HG03066 (cell line): Measurements from ENCODE around the gene SSRP1.
"Not testable (repeated sequence)": the region's sequence is repeated elsewhere in the genome, so short reads cannot be mapped to it uniquely, and the experiment has no call there.

Experiments
- ATAC-seq: cut with Tn5 transposase; IDR thresholded peaks from one replicate; pipeline ENCODE4 v1.9.1; 2021; ENCODE audit warnings: low read depth; ENCODE audit not compliant: unreplicated experiment

The SSRP1 gene

DNA sequence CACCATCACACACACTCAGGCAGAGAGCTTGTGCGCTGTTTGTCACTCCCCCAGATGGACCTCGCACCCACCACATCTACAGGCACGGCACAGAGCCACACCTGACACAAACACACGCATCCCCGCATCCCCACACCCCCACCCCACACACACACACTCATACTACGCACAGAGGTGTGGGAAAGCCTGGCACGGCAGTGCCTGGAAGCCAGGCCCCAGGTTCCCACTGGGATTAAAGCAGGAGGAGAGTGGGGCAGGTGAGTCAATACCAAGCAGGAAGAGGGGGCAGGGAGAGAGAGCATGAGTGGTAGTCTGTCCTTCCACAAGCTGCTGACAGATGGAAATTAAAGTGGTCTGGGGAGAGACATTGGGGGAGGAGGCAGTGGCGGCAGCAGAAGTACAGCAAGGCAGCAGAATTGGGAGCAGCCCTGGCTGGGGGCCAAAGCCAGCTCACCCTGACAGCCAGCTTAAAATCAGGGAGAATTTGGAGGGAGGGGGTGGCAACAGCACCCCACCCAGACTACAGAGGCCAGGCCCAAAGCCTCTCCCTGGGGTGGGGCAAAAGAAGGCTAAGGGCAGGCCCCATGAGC is 31.6 kb downstream of the SSRP1 start:
- ATAC-seq, result no peak

DNA sequence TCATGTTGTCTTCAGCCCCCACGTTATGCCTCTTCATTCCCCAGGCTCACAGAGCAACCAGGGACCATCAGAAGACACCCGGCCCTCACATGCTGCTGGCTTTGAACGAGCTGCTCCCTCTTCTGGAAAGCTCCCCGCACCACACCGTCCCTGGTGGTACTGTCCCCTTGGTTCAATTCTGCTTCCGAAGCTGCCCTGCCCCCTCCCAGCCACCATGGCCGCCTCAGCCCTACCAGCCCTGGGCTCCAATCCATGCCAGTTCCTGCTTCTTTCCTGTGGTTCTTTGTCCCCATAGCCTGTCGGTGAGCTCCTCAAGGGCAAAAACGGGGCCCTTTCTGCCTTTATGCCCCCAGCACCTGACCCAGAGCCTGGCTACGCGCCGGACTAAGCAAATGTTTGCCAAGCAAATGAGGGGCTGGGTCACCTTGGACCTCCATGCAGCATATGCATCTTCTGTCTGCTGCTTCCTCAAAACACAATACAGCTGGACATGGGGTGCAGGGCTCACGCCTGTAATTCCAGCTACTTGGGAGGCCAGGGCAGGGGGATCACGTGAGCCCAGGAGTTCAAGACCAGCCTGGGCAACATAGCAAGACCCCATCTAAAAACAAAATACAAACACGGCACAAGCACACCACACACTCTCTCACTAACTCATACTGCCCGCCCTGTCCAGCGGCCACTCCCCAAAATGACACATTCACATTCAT is 32.3 kb downstream of the SSRP1 start:
- no peak for ATAC-seq

DNA sequence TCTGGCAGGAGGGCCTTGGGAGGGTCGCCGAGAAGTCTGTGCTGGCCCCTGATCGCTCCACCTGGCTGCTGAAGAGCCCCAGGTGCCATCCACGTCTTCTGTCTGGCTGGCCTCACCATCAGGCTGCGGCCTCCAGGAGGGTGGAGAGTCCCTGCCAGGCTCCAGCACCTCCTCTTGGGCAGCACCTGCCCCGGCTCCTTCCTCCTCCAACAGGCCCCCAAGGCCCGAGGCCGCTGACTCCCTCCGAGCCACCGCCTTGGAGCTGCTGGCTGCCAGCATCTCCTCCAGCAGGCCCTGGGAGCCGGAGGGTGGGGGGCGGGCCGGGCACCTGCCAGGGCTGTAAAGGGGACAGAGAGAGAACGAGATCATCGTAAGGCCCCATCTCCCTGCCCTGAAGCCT is 33.2 kb downstream of the SSRP1 start:
- no peak for ATAC-seq

DNA sequence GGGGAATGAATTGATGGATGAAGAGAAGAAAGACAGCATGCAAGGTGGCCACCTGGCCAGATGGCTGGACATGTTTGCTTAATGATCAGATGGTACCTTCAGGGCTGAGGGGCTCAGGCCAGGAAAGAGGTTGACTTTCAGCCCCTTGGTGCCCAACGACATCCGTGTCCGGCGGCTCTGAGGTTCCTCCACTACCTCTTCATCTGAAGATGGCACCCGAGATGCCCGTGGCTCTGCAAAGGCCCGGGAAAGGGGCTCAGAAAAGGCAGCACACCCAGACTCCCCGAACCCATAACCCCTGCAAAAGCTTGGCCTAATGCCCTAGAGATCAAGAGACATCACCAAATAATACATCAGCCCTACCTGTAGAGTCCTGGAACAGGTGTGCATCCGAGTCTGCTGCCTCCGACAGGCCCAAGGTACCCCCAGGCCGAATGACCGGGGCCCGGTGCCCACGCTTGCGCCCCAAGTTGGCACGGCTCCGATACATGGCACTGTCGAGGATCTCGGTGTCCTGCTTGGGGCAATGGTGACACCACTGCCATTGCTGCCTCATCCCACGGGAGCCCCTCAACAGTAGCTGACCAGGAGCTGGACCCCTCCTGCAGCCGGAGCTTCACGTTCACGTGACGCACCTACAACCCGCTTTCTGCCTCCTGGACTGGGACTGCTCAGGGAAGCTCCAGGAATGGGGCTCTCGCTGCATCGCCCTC is 33.8 kb downstream of the SSRP1 start:
- ATAC-seq, result no peak

DNA sequence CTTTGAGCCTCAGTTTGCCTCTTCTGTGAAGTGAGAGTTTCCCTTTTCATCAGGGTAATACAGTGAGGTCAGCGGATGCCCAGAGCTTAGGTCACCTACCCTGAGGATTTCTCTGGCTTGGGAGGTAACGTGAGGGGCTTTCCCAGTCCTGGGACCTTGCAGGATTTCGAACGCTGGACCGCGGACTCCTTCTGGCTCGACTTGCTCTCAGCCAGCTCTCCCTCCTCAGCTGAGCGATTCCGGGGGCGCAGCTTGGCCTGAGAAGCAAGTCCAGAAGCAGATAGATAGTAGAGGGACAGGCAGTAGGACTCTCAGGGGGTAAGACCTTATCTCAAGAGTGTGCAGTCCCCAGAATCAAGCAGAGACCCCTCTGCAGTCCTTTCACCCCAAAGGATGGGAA is 34.9 kb downstream of the SSRP1 start:
- no peak for ATAC-seq

DNA sequence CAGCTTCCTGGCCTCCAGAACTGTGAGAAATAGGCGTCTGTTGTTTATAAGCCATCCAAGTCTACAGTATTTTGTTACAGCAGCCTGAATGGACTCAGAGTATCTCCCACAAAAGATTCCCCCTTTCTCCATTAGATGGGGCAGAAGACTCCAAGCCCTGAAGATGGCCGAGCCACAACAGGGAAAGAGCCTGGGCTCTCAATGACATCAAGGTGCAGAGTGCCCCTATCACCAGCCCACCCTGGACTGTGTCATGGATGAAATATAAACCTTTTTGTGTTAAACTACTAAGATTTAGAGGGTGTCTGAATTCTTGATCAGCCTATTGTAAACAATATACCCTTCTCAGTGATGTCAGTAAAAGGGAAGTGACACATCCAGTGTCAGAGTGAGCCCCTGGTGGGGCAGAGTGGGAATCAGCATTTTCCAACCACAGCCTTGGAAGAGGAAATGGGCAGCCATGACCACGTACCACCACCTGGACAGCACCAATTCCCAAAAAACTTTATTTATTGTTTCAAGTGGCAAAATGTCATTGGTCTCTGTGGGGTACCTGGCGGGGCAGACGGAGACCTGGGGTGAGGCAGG is 36.4 kb downstream of the SSRP1 start:
- ATAC-seq, result no peak

DNA sequence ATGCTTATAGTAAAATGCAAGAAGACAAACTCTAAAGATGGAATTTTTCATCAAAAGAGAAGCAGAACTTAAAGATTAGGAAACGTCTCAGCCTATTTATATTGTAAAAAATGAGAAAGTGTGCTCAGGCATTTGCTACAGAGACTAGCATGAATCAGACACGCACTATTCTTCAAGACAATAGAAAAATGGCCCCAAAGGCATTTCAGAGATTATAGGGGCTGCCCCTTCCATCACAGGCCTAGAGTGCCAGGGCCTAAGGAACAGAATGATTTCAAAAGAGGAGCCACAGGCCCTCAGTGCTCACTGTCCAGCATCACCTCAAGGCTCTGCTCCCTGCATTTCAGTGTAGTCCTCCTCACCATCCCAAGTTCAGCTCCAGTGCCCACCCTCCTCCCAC is 38.5 kb downstream of the SSRP1 start:
- no peak for ATAC-seq

DNA sequence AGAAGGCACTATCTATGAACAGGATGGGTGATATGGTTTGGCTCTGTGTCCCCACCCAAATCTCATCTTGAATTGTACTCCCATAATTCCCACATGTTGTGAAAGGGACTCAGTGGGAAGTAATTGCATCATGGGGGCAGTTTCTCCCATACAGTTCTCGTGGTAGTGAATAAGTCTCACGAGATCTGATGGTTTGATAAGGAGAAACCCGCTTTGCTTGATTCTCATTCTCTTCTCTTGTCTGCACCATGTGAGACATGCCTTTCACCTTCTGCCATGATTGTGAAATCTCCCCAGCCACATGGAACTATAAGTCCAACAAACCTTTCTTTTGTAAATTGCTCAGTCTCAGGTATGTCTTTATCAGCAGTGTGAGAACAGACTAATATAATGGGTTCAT is 39.5 kb downstream of the SSRP1 start:
- ATAC-seq, result not testable (repeated sequence)

DNA sequence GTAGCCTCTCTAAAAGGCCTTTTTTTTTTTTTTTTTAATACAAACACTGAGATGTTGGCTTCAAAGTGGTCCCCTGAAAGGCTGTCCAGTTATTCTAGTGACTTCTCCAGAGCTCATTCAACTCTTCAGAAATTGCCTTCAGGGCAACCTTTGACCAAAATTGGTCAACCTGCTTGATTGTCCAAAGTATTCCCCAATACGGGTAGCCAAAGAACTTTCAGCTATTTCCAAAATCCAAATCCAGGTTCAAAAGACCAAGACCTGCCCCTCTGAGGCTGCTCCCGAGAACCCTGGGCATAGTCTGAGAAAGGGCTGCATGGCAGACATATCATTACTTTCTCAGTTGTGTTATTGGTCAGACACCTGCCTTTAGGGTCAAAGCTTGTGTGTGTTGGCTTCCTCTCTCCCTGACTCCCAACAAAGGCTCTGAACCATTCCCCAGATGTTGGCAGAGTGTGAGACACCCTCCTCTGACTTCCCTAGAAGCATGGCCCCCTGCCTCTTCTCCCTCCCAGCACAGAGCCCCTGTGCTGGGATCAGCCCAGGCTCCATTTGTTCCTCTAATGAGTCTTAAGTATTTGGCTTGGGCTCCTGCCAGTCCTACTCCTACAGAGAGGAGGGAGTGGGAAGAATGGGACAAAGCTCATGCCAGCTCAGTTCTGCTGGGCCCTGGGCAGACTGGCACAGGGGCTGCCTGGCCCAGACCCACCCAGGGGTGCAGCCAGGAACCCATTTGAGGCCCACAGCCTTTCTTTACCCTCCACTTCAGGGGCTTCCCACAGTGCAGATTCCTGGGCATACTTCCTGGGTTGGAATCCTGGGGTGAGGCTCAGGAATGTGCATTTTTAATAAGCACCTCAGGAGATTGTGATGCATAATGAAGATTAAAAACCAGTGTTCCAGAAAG is 41.2 kb downstream of the SSRP1 start:
- no peak for ATAC-seq

DNA sequence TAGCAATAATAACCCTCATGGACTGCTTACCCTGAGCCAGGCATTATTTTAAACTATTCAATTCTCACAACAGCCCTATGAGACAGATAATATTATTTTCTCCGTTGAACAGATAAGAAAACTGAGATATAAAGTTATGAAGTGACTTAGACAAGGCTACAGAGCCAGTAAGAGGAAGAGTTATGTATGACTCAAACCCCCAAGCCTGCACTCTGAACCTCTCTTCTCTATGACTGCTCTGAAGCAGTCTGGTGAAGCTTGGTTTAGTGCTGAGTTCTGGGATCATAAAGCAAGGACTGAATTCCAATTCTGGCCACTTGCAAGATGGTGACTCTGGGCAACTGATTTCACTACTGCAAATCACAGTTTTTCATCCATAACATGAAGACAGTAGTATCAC is 45.4 kb downstream of the SSRP1 start:
- ATAC-seq, result no peak

DNA sequence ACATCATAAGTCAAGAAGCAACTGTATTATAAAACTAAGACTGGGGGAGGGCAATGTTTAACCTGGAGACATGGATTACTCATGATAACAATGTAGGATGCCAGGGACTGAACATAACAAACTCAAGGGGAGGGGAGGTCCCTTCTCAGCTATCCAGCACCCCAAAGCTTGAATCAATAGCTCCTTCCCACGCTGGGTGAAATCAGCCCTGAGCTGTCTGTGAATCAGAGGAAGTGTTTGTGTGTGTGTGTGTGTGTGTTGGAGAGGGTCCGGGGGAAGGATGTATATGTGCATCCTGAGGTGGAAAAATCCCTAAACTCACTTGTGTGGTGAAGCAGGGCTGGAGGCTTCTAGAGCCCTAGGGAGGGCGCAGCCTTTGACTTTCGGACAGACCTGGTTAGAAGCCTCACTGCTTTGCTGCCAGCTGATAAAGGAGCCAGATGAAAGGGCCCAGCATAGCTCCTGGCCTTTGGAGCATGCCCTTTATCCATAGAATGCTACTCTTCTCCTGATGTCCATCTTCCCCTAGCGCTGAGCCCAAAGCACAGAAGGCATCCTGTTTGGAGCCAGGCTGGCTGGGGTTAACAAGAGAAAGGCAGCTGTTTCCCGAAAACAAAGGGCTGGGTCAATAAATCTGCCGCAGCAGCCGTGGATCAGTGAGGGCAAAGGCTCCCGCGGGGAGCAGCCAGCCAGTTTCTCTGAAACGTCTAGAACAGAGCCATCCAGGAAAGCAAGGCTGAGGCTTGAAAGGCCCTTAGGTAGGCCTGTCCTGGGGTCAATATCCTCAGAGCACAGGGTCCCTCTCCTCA is 46.7 kb downstream of the SSRP1 start:
- ATAC-seq, result no peak

DNA sequence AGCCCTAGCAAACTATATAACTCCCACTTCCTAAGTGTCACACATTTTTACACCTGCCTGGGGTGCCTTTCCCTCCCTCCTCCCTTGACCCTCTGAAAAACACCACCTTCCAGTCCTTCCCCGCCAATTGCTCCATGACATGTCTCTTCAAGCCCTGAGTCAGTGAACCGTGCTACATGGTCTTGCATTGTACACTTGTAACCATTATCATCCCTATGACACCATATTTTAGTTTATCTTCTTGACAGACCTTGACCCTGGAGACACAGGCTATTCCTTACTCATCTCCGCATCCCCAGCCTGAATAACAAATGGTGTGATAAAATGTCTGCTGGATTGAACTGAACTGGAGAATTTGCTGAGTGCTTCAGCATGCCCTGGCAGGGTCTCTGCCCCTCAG is 47.8 kb downstream of the SSRP1 start:
- ATAC-seq, result no peak

DNA sequence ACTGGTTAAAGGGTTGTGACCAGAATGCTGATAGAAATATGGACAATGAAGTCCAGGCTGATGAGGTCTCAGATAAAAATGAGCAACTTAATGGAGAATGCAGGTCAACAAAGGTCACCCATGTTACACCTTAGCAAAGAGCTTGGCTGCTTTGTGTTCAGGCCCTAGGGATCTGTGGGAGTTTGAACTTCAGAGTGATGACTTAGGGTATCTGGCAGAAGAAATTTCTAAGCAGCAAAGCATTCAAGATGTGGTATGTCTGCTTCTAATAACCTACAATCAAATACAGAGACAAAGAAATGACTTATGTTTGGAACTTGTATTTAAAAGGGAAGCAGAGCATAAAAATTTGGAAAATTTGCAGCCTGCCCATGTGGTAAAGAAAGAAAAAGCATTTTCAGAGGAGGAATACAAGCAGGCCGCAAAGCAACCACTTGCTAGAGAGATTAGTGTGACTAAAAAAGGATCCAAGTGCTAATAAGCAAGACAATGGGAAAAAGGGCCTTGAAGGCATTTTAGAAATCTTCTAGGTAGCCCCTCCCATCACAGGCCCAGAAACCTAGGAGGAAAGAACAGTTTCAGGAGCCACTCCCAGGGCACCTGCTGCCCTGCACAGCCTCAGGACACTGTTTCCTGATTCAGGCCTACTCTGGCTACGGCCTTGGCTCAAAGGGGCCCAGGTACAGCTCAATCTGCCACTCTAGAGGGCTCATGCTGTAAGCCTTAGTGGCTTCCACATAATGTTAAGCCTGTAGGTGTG is 52.3 kb downstream of the SSRP1 start:
- ATAC-seq, result no peak

DNA sequence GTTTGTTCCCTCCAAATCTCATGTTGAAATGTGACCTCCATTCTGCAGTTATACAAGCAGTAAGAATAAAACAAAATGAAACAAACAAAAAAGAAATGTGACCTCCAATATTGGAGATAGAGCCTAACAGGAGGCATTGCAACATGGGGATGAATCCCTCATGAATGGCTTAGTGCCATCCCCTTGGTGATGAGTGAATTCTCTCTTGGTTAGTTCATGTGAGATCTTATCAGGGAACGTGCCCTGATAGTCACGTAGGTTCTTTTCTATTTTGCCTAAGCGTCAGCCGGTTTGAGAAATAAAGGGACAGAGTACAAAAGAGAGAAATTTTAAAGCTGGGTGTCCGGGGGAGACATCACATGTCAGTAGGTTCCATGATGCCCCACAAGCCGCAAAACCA is 54.1 kb downstream of the SSRP1 start:
- not testable (repeated sequence) for ATAC-seq

DNA sequence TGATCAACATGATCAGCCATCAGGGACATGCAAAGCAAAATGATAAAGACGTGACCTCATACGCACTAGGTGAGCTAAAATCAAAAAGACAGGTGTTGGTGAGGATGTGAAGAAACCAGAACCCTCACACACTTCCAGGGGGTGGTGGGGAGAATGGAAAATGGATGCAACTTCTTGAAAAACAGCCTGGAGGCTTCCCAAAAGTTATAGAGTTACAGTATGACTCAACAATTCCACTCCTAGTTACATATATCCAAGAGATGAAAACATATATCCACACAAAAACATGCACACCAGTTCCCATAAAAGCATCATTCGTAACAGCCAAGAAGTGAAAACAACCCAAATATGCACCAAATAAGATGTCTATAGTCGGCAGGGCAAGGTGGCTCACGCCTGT is 56.6 kb downstream of the SSRP1 start:
- ATAC-seq, result no peak

DNA sequence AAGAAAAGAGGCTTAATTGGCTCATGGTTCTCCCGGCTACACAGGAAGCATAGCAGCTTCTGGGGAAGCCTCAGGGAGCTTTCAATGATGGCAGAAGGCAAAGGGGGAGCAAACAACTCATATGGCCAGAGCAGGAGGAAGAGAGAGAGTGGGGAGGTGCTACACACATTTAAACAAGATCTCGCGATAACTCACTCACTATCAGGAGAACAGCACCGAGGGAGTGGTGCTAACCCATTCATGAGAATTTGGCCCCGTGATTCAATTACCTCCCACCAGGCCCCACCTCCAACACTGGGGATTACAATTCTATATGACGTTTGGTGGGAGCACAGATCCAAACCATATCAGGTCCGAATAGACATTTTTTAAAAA is 57.0 kb downstream of the SSRP1 start:
- ATAC-seq, result no peak

DNA sequence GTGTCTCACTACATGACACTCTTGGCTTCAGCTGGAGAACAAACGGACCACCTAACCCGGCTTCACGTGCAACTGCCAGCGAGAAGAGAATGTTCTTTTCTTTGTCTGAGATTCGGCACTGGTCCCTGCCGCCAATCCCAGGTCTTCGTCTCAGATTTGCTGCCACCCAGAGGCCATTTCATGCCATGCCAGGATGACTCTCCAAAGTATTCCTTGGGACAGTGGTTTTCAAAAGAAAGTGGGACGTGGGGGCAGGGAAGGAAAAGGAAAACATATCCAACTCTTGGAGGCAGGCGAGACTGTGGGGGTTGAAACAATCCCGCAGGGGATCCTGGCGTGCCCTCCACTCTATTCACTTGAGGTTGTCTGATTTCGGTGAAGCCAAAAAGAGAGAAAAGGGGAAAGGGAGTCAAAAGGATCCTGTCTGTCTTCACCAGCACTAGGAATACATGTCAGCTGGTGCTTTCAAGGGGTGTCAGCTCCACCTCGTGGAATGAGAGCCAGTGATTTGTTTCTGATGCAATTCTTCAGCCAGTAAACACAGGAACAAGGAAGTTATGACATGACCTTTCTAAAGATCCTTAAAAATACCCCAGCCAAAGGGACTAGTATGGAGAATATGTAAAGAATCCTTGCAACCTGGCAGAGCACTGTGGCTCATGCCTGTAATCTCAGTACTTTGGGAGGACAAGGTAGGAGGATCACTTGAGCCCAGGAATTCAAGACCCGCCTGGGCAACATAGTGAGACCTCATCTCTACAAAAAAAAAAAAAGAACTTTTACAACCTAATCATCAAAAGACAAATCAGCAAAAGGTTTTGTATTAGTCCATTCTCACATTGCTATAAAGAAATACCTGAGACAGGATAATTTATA is 57.6 kb downstream of the SSRP1 start:
- peak; percentile 74 for ATAC-seq

DNA sequence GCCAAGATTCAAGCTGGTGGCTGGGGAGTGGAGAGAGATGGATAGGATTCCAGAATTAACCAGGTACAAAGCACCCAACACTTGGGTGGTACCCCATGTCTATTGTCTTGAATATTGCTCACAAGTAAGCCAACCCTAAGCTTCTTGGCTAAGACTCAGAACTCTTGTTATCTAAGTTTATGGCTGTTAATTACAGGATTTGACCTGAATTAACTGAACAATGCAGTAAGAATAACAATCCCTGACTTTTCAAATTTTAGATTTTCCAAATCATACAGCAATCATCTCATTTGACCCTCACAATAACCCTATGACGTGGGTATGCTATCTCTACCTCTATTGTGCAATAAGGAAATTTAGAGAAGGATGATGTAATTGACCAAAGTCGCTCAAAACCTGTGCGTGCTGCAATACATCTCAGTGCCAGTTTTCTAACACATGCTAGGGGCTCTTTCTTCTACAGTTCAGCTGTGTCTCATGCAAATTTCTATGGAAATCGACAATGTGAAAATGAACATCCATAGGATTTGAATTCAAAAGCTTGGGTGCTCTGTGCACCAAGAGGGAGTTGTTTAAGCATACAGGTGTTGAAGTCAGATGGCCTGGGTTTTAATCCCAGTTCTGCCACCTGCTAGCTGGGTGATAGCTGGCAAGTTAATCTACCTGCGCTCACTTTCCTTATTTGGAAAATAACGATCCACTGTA is 58.6 kb downstream of the SSRP1 start:
- ATAC-seq, result no peak
